Thymus (tissue), 11 donors: ENCODE measurements around the gene GINS3. TPM values are rescaled to one million over a fixed set of nuclear protein-coding genes. Genes with fewer than 3 reads are reported as not detected.

Source experiments
- DNase-seq, 9 donors: peaks; one replicate each; pipeline ENCODE4 v3.0.0-alpha.2; 2013; ENCODE audit warnings: low spot score in 9 of 9, low read depth in 6 of 9, missing footprints in 1 of 9
- H3K27ac ChIP-seq, 2 donors: one replicate each; pipeline ENCODE4 v1.5.1; 2013; ENCODE audit warnings: control low read depth in 1 of 2, low read depth in 1 of 2, low read length in 1 of 2, mild to moderate bottlenecking in 1 of 2, moderate library complexity in 1 of 2
- H3K27me3 ChIP-seq, 2 donors: one replicate each; pipeline ENCODE4 v1.5.1; 2013; ENCODE audit warnings: low read length in 1 of 2; ENCODE audit not compliant: control insufficient read depth in 2 of 2, insufficient read depth in 1 of 2
- H3K36me3 ChIP-seq, 2 donors: one replicate each; pipeline ENCODE4 v1.5.1; 2013; ENCODE audit warnings: low read length in 1 of 2, mild to moderate bottlenecking in 1 of 2, moderate library complexity in 1 of 2; ENCODE audit not compliant: control insufficient read depth in 2 of 2, insufficient read depth in 2 of 2
- H3K4me1 ChIP-seq, 2 donors: one replicate each; pipeline ENCODE4 v1.5.1; 2013; ENCODE audit warnings: low read length in 2 of 2; ENCODE audit not compliant: control insufficient read depth in 2 of 2, insufficient read depth in 2 of 2
- H3K4me3 ChIP-seq, 2 donors: one replicate each; pipeline ENCODE4 v1.5.1; 2013; ENCODE audit warnings: low read length in 2 of 2, control low read depth in 1 of 2, mild to moderate bottlenecking in 1 of 2
- H3K9me3 ChIP-seq, 2 donors: one replicate each; pipeline ENCODE4 v1.5.1; 2013; ENCODE audit warnings: low read length in 1 of 2, mild to moderate bottlenecking in 1 of 2; ENCODE audit not compliant: control insufficient read depth in 2 of 2, insufficient read depth in 1 of 2
- WGBS: extraction: QIAGEN DNeasy Blood & Tissue Kit; methylation state at CpG from one replicate; pipeline ENCODE4 v1.1.7; 2013; 5-methylcytosine and 5-hydroxymethylcytosine counted together
- polyA plus RNA-seq: library from polyadenylated mRNA; stranded (reverse); fragments of 200-250 nt; gene quantifications from one replicate; pipeline ENCODE4 v1.2.3, GENCODE V29; 2013
- total RNA-seq: library from RNA; stranded (reverse); fragments of 120-200 nt; gene quantifications from one replicate; pipeline ENCODE4 v1.2.4, GENCODE V29; 2013
- donor health status: healthy.

The GINS3 gene
- total and polyA plus RNA-seq, 2 donors, result 8.1 to 11.1 TPM

GRCh38 chr16:58428621-58429542 is 36.6 kb downstream of the GINS3 start:
- no peaks in the 10 kb centered on the region for H3K36me3 ChIP-seq
- peaks cover 7 to 15% of the 10 kb centered on the region in 2 donors for H3K4me1 ChIP-seq
- peaks cover 0 to 8% of the 10 kb centered on the region in 2 donors for H3K27me3 ChIP-seq
- no peak overlapping the region for H3K4me3 ChIP-seq
- no peak for DNase-seq
- WGBS, result 94% methylated on average over 11 of the region's 11 CpGs
- H3K27ac ChIP-seq, result no peak overlapping the region
- H3K9me3 ChIP-seq, result no peaks in the 10 kb centered on the region

GRCh38 chr16:58430718-58431117 is 38.4 kb downstream of the GINS3 start:
- Histone ChIP-seq H3K4me1 (peaks cover 0 to 7% of the 10 kb centered on the region in 2 donors), H3K4me3 (no peak overlapping the region), H3K36me3 (no peaks in the 10 kb centered on the region), H3K27ac (no peak overlapping the region), H3K9me3 (no peaks in the 10 kb centered on the region), H3K27me3 (peaks cover 0 to 8% of the 10 kb centered on the region in 2 donors)
- 96% methylated on average over 6 of the region's 6 CpGs for WGBS
- DNase-seq, result no peak

GRCh38 chr16:58433569-58433951 is 41.3 kb downstream of the GINS3 start:
- Histone ChIP-seq H3K9me3 (peaks cover 0 to 6% of the 10 kb centered on the region in 2 donors), H3K4me1 (no peaks in the 10 kb centered on the region), H3K27me3 (peaks cover 0 to 7% of the 10 kb centered on the region in 2 donors), H3K36me3 (no peaks in the 10 kb centered on the region), H3K4me3 (no peak overlapping the region), H3K27ac (no peak overlapping the region)
- 45% methylated on average over 4 of the region's 4 CpGs for WGBS
- DNase-seq, result no peak

GRCh38 chr16:58435779-58436178 is 43.5 kb downstream of the GINS3 start:
- no peak for DNase-seq
- WGBS, result 94% methylated on average over 2 of the region's 2 CpGs
- Histone ChIP-seq H3K27me3 (peaks cover 0 to 4% of the 10 kb centered on the region in 2 donors), H3K36me3 (no peaks in the 10 kb centered on the region), H3K27ac (no peak overlapping the region), H3K4me1 (no peaks in the 10 kb centered on the region), H3K4me3 (no peak overlapping the region), H3K9me3 (peaks cover 0 to 6% of the 10 kb centered on the region in 2 donors)

GRCh38 chr16:58440131-58440530 is 47.9 kb downstream of the GINS3 start:
- Histone ChIP-seq H3K27me3 (peaks cover 0 to 3% of the 10 kb centered on the region in 2 donors), H3K4me1 (no peaks in the 10 kb centered on the region), H3K9me3 (peaks cover 0 to 6% of the 10 kb centered on the region in 2 donors), H3K36me3 (no peaks in the 10 kb centered on the region), H3K4me3 (no peak overlapping the region), H3K27ac (no peak overlapping the region)
- DNase-seq, result no peak
- WGBS, result 96% methylated on average over 3 of the region's 3 CpGs

- Histone ChIP-seq H3K27me3 (peaks cover 0 to 3% of the 10 kb centered on the region in 2 donors), H3K36me3 (no peaks in the 10 kb centered on the region), H3K27ac (no peak overlapping the region), H3K4me3 (no peak overlapping the region), H3K4me1 (no peaks in the 10 kb centered on the region), H3K9me3 (no peaks in the 10 kb centered on the region)
- DNase-seq, result no peak
- WGBS, result 66% methylated on average over 5 of the region's 5 CpGs
Measured at GRCh38 chr16:58442547-58442946, 50.3 kb downstream of the GINS3 start.

- H3K27ac ChIP-seq, result no peak overlapping the region
- no peak for DNase-seq
- WGBS, result 84% methylated on average over 4 of the region's 4 CpGs
- H3K4me3 ChIP-seq, result no peak overlapping the region
- no peaks in the 10 kb centered on the region for H3K4me1 ChIP-seq
- H3K27me3 ChIP-seq, result peaks cover 0 to 3% of the 10 kb centered on the region in 2 donors
- H3K9me3 ChIP-seq, result no peaks in the 10 kb centered on the region
- no peaks in the 10 kb centered on the region for H3K36me3 ChIP-seq
Measured at GRCh38 chr16:58443783-58444182, 51.5 kb downstream of the GINS3 start.

- H3K27ac ChIP-seq, result no peak overlapping the region
- peaks cover 0 to 3% of the 10 kb centered on the region in 2 donors for H3K27me3 ChIP-seq
- no peak for DNase-seq
- H3K9me3 ChIP-seq, result no peaks in the 10 kb centered on the region
- no peaks in the 10 kb centered on the region for H3K36me3 ChIP-seq
- WGBS, result 98% methylated on average over 2 of the region's 2 CpGs
- no peaks in the 10 kb centered on the region for H3K4me1 ChIP-seq
- no peak overlapping the region for H3K4me3 ChIP-seq
Measured at GRCh38 chr16:58444265-58444664, 52.0 kb downstream of the GINS3 start.

GRCh38 chr16:58448890-58449289 is 56.6 kb downstream of the GINS3 start:
- no peaks in the 10 kb centered on the region for H3K36me3 ChIP-seq
- no peak overlapping the region for H3K27ac ChIP-seq
- H3K4me1 ChIP-seq, result no peaks in the 10 kb centered on the region
- WGBS, result 76% methylated on average over 2 of the region's 2 CpGs
- H3K9me3 ChIP-seq, result no peaks in the 10 kb centered on the region
- DNase-seq, result no peak
- no peak overlapping the region for H3K4me3 ChIP-seq
- peaks cover 0 to 2% of the 10 kb centered on the region in 2 donors for H3K27me3 ChIP-seq
